ENCODE data around the gene COL13A1.

Gene COL13A1

GRCh38 chr10:69836731-69837030 is 35.0 kb downstream of the COL13A1 start:
- H3K27me3 ChIP-seq (ENCODE audit: control insufficient read depth, insufficient read depth, low read length): no peaks in the 10 kb centered on the region; the same call in 1 of the 2 replicates
- no peak overlapping the region for H3K4me3 ChIP-seq (ENCODE audit: low read depth, low read length)
- no peaks in the 10 kb centered on the region for H3K36me3 ChIP-seq (ENCODE audit: control insufficient read depth, insufficient read depth, low read length)
- peaks cover 29% of the 10 kb centered on the region for H3K4me1 ChIP-seq (ENCODE audit: control insufficient read depth, insufficient read depth, low read length)
- no peak overlapping the region for H3K9ac ChIP-seq (ENCODE audit: low read depth, low read length)
- H3K27ac ChIP-seq (ENCODE audit: low read depth, low read length): no peak overlapping the region
- H3K9me3 ChIP-seq (ENCODE audit: control insufficient read depth, insufficient read depth, low read length): no peaks in the 10 kb centered on the region

GRCh38 chr10:69837261-69837660 is 35.6 kb downstream of the COL13A1 start:
- H3K9ac ChIP-seq (ENCODE audit: low read depth, low read length): no peak overlapping the region
- no peaks in the 10 kb centered on the region for H3K9me3 ChIP-seq (ENCODE audit: control insufficient read depth, insufficient read depth, low read length)
- H3K4me1 ChIP-seq (ENCODE audit: control insufficient read depth, insufficient read depth, low read length): peaks cover 29% of the 10 kb centered on the region
- H3K36me3 ChIP-seq (ENCODE audit: control insufficient read depth, insufficient read depth, low read length): no peaks in the 10 kb centered on the region
- H3K27ac ChIP-seq (ENCODE audit: low read depth, low read length): no peak overlapping the region
- no peak overlapping the region for H3K4me3 ChIP-seq (ENCODE audit: low read depth, low read length)
- H3K27me3 ChIP-seq (ENCODE audit: control insufficient read depth, insufficient read depth, low read length): no peaks in the 10 kb centered on the region; the same call in 1 of the 2 replicates

DNA sequence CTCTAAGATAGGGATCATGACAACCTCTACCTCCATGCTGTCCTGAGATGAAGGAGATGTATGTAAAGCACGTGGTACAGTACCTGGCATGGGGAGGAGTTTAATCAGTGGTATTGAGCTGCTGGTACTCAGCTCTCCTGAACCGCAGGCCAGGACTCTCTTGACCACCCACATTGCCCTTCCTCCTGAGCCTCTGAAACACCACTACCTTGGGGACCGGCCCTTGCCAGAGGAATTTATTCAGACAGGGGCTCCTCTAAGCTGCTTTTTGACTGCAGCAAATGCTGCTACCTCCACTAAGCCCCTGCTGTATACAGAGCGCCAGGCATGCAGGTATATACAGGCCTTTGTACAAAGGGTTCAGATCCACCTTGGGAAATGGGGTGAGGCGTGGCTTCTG is 36.7 kb downstream of the COL13A1 start:
- no peak overlapping the region for H3K4me3 ChIP-seq (ENCODE audit: low read depth, low read length)
- H3K36me3 ChIP-seq (ENCODE audit: control insufficient read depth, insufficient read depth, low read length): no peaks in the 10 kb centered on the region
- H3K27me3 ChIP-seq (ENCODE audit: control insufficient read depth, insufficient read depth, low read length): no peaks in the 10 kb centered on the region; the same call in 1 of the 2 replicates
- no peak overlapping the region for H3K27ac ChIP-seq (ENCODE audit: low read depth, low read length)
- peaks cover 29% of the 10 kb centered on the region for H3K4me1 ChIP-seq (ENCODE audit: control insufficient read depth, insufficient read depth, low read length)
- H3K9ac ChIP-seq (ENCODE audit: low read depth, low read length): no peak overlapping the region
- no peaks in the 10 kb centered on the region for H3K9me3 ChIP-seq (ENCODE audit: control insufficient read depth, insufficient read depth, low read length)

DNA sequence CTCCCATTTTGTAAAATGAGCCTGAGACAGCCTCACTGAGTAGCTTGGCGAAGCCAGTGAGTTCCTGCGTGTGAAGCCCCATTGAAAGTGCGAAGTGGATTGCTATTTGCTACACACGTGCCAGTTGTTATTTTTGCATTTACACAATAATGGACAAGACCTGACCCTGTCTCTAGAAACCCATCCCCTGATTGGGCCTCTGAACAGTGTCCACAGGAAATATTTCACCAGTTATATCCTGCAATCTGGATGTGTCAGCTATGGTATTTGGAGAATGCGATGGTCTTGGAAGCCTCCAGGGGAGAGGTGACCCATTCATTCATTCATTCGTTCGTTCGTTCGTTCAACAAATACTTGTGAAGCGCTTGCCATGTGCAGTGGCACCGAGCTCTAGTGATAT is 37.1 kb downstream of the COL13A1 start:
- H3K27ac ChIP-seq (ENCODE audit: low read depth, low read length): no peak overlapping the region
- H3K4me3 ChIP-seq (ENCODE audit: low read depth, low read length): no peak overlapping the region
- H3K27me3 ChIP-seq (ENCODE audit: control insufficient read depth, insufficient read depth, low read length): no peaks in the 10 kb centered on the region; the same call in 1 of the 2 replicates

GRCh38 chr10:69839696-69840345 is 38.1 kb downstream of the COL13A1 start:
- Histone ChIP-seq H3K27me3 (ENCODE audit: control insufficient read depth, insufficient read depth, low read length) (no peaks in the 10 kb centered on the region; the same call in 1 of the 2 replicates), H3K36me3 (ENCODE audit: control insufficient read depth, insufficient read depth, low read length) (no peaks in the 10 kb centered on the region), H3K4me1 (ENCODE audit: control insufficient read depth, insufficient read depth, low read length) (peaks cover 37% of the 10 kb centered on the region), H3K4me3 (ENCODE audit: low read depth, low read length) (no peak overlapping the region), H3K9me3 (ENCODE audit: control insufficient read depth, insufficient read depth, low read length) (no peaks in the 10 kb centered on the region), H3K27ac (ENCODE audit: low read depth, low read length) (no peak overlapping the region), H3K9ac (ENCODE audit: low read depth, low read length) (no peak overlapping the region)

More for the DNA sequence above, 37.1 kb downstream of the COL13A1 start:
- Histone ChIP-seq H3K9me3 (ENCODE audit: control insufficient read depth, insufficient read depth, low read length) (no peaks in the 10 kb centered on the region), H3K36me3 (ENCODE audit: control insufficient read depth, insufficient read depth, low read length) (no peaks in the 10 kb centered on the region), H3K4me1 (ENCODE audit: control insufficient read depth, insufficient read depth, low read length) (peaks cover 29% of the 10 kb centered on the region), H3K9ac (ENCODE audit: low read depth, low read length) (no peak overlapping the region)

DNA sequence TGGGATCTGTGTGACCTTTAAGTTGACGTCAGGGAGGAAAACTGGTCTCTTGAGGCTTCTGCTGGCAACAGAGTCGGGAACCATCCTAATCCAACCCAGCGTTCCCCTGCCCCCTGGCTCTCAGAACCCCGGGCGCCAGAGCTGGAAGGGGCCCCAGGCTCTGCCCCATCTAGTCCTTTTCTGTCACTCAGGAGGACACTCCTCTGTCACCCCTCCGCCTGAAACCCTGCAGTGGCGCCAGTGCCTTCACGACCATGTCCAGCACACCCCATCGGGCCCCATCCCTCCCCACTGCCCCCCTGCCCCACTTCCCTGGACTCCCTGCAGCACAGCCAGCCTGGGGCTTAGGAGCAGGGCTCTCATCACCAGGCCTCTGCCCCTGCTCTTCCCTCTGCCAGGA is 39.1 kb downstream of the COL13A1 start:
- Histone ChIP-seq H3K27me3 (ENCODE audit: control insufficient read depth, insufficient read depth, low read length) (no peaks in the 10 kb centered on the region; the same call in 1 of the 2 replicates), H3K27ac (ENCODE audit: low read depth, low read length) (no peak overlapping the region), H3K36me3 (ENCODE audit: control insufficient read depth, insufficient read depth, low read length) (no peaks in the 10 kb centered on the region), H3K9me3 (ENCODE audit: control insufficient read depth, insufficient read depth, low read length) (no peaks in the 10 kb centered on the region), H3K4me1 (ENCODE audit: control insufficient read depth, insufficient read depth, low read length) (peaks cover 42% of the 10 kb centered on the region), H3K9ac (ENCODE audit: low read depth, low read length) (no peak overlapping the region), H3K4me3 (ENCODE audit: low read depth, low read length) (no peak overlapping the region)

DNA sequence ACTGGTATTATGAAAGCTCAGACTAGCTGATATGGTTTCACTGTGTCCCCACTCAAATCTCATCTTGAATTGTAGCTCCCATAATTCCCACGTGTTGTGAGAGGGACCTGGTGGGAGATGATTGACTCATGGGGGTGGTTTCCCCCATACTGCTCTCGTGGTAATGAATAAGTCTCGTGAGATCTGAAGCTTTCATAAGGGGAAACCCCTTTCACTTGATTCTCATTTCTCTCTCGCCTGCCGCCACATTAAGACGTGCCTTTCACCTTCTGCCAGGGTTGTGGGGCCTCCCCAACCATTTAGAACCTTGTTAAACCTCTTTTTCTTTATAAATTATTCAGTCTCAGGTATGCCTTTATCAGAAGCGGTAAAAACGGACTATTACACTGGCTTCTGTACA is 40.3 kb downstream of the COL13A1 start:
- no peaks in the 10 kb centered on the region for H3K36me3 ChIP-seq (ENCODE audit: control insufficient read depth, insufficient read depth, low read length)
- H3K9ac ChIP-seq (ENCODE audit: low read depth, low read length): no peak overlapping the region
- no peaks in the 10 kb centered on the region for H3K9me3 ChIP-seq (ENCODE audit: control insufficient read depth, insufficient read depth, low read length)
- no peak overlapping the region for H3K27ac ChIP-seq (ENCODE audit: low read depth, low read length)
- H3K27me3 ChIP-seq (ENCODE audit: control insufficient read depth, insufficient read depth, low read length): no peaks in the 10 kb centered on the region; the same call in 1 of the 2 replicates
- H3K4me1 ChIP-seq (ENCODE audit: control insufficient read depth, insufficient read depth, low read length): peaks cover 50% of the 10 kb centered on the region
- no peak overlapping the region for H3K4me3 ChIP-seq (ENCODE audit: low read depth, low read length)

DNA sequence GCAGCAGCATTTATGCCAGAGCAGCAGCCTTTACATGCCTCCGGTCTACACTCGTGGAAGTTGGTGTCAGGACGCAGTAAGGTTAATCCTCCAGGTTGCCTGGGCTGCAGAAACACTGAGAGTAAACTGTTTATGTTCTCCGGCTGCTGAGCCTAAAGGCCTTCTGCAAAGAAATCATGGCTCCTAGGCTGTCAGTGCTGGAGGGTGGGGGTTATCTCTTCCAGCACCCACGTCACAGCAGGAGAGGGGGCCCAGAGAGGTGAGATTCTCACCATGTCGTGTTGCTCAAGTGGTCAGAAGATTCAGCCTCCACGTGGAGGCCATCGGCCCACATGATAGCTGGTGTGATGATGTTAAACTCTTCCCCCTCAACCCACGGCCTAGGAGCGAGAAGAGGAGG is 41.2 kb downstream of the COL13A1 start:
- no peaks in the 10 kb centered on the region for H3K9me3 ChIP-seq (ENCODE audit: control insufficient read depth, insufficient read depth, low read length)
- H3K4me1 ChIP-seq (ENCODE audit: control insufficient read depth, insufficient read depth, low read length): peaks cover 58% of the 10 kb centered on the region
- no peak overlapping the region for H3K4me3 ChIP-seq (ENCODE audit: low read depth, low read length)
- H3K27me3 ChIP-seq (ENCODE audit: control insufficient read depth, insufficient read depth, low read length): no peaks in the 10 kb centered on the region; the same call in 1 of the 2 replicates
- H3K9ac ChIP-seq (ENCODE audit: low read depth, low read length): no peak overlapping the region
- H3K27ac ChIP-seq (ENCODE audit: low read depth, low read length): no peak overlapping the region
- no peaks in the 10 kb centered on the region for H3K36me3 ChIP-seq (ENCODE audit: control insufficient read depth, insufficient read depth, low read length)

GRCh38 chr10:69843923-69844322 is 42.2 kb downstream of the COL13A1 start:
- Histone ChIP-seq H3K4me1 (ENCODE audit: control insufficient read depth, insufficient read depth, low read length) (peaks cover 61% of the 10 kb centered on the region), H3K9me3 (ENCODE audit: control insufficient read depth, insufficient read depth, low read length) (no peaks in the 10 kb centered on the region), H3K36me3 (ENCODE audit: control insufficient read depth, insufficient read depth, low read length) (no peaks in the 10 kb centered on the region), H3K27me3 (ENCODE audit: control insufficient read depth, insufficient read depth, low read length) (no peaks in the 10 kb centered on the region; the same call in 1 of the 2 replicates), H3K4me3 (ENCODE audit: low read depth, low read length) (no peak overlapping the region), H3K27ac (ENCODE audit: low read depth, low read length) (no peak overlapping the region), H3K9ac (ENCODE audit: low read depth, low read length) (no peak overlapping the region)

- Histone ChIP-seq H3K36me3 (ENCODE audit: control insufficient read depth, insufficient read depth, low read length) (no peaks in the 10 kb centered on the region), H3K4me3 (ENCODE audit: low read depth, low read length) (no peak overlapping the region), H3K27ac (ENCODE audit: low read depth, low read length) (no peak overlapping the region), H3K27me3 (ENCODE audit: control insufficient read depth, insufficient read depth, low read length) (no peaks in the 10 kb centered on the region; the same call in 1 of the 2 replicates), H3K9me3 (ENCODE audit: control insufficient read depth, insufficient read depth, low read length) (no peaks in the 10 kb centered on the region), H3K9ac (ENCODE audit: low read depth, low read length) (no peak overlapping the region), H3K4me1 (ENCODE audit: control insufficient read depth, insufficient read depth, low read length) (peaks cover 55% of the 10 kb centered on the region)
These were observed 43.0 kb downstream of the COL13A1 start for GRCh38 chr10:69844698-69845097.

- no peaks in the 10 kb centered on the region for H3K9me3 ChIP-seq (ENCODE audit: control insufficient read depth, insufficient read depth, low read length)
- H3K36me3 ChIP-seq (ENCODE audit: control insufficient read depth, insufficient read depth, low read length): no peaks in the 10 kb centered on the region
- H3K27me3 ChIP-seq (ENCODE audit: control insufficient read depth, insufficient read depth, low read length): no peaks in the 10 kb centered on the region
- peaks cover 49% of the 10 kb centered on the region for H3K4me1 ChIP-seq (ENCODE audit: control insufficient read depth, insufficient read depth, low read length)
- H3K9ac ChIP-seq (ENCODE audit: low read depth, low read length): no peak overlapping the region
- no peak overlapping the region for H3K27ac ChIP-seq (ENCODE audit: low read depth, low read length)
- H3K4me3 ChIP-seq (ENCODE audit: low read depth, low read length): no peak overlapping the region
These were observed 44.0 kb downstream of the COL13A1 start for GRCh38 chr10:69845574-69846292.
